Central memory CD8-positive, alpha-beta T cell (primary cell): ENCODE results near the gene NUP62CL.

Experiments used
- ATAC-seq: fragments of 150-1000 bp; cut with Tn5 transposase; replicated peaks from 2 replicates; pipeline ENCODE4 v1.10.0; 2022; ENCODE audit warnings: mild to moderate bottlenecking, moderate FRiP score, moderate number of reproducible peaks; ENCODE audit not compliant: poor library complexity, severe bottlenecking; ENCODE audit errors: extremely low read depth
- DNase-seq, 2 donors: peaks; one replicate each; pipeline ENCODE4 v3.0.0; 2021; ENCODE audit warnings: low spot score in 2 of 2
- H3K27ac Mint-ChIP-seq: one replicate; pipeline ENCODE4 v1.8.0; 2022; ENCODE audit warnings: low read depth, mild to moderate bottlenecking, moderate library complexity, mixed read lengths
- H3K27me3 Mint-ChIP-seq: one replicate; pipeline ENCODE4 v1.8.0; 2022; ENCODE audit warnings: mixed read lengths
- H3K36me3 Mint-ChIP-seq: one replicate; pipeline ENCODE4 v1.8.0; 2022; ENCODE audit warnings: mild to moderate bottlenecking, moderate library complexity, mixed read lengths; ENCODE audit not compliant: insufficient read depth
- H3K4me1 Mint-ChIP-seq: one replicate; pipeline ENCODE4 v1.8.0; 2022; ENCODE audit warnings: mixed read lengths
- H3K4me3 Mint-ChIP-seq: one replicate; pipeline ENCODE4 v1.8.0; 2022; ENCODE audit warnings: mild to moderate bottlenecking, moderate library complexity, mixed read lengths
- H3K9me3 Mint-ChIP-seq: one replicate; pipeline ENCODE4 v1.8.0; 2022; ENCODE audit warnings: mixed read lengths

The NUP62CL gene

DNA sequence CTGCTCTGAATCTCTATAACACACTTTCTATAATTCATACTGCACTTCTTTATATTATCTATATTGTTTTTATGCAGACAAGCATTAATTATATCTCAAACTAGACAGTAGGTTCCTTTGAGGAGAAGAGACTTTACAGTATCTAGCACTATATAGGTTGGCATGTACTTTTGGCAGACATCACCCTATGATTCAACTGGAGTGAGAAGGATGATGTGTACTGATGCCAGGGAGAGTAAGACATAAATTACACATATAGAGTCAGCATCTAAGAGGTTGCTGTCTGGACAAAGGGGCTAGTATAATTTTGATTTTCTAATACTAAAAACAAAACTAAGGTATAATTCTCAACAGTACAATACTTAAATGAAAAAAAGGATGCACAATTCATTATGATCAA is 82.5 kb downstream of the NUP62CL start:
- ATAC-seq, result no peak
- Mint-ChIP-seq H3K27ac (no peak overlapping the region), H3K36me3 (no peaks in the 10 kb centered on the region), H3K4me3 (no peak overlapping the region), H3K27me3 (no peaks in the 10 kb centered on the region), H3K4me1 (peaks cover 7% of the 10 kb centered on the region), H3K9me3 (no peaks in the 10 kb centered on the region)
- DNase-seq, result no peak

GRCh38 chrX:107119283-107119682 is 87.0 kb downstream of the NUP62CL start:
- H3K27me3 Mint-ChIP-seq, result no peaks in the 10 kb centered on the region

DNA sequence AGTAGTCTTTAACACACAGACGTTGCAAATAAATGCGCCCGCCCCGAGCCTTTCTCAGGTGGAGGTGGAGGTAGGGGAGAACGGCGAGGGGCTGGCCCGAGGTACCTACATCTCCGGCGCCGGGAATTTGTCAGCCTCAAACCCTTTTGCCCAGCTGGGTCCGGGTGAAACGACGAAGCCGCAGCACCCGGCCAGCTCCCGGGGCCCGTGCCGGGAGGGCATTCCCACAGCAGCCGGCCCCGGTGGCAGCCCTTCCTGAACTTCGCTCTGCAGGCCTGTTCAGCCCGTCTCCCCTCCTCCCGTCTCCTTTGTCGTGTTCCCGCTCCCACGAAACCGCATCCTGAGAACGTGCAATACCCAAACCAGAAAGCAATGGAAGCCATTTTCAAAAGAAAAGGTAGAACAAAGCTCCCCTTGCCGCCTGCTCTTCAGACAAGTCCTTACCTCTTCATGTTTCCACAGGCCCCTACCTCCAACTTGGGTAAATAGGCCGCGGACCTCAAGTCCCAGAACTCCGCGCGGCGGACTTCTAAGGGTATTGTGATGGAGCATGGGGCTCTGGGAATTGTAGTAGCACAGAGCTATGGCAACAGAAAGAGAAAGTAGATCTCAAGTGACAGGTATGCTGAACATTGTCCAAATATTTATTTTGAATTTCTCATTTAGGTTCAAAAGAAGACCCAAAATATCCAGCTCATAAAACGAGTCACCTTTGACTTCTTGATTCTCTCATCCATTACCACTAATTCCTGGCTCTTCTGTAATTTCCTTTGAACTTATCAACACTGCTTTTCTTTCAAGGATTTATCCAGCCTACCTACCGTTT is 87.7 kb downstream of the NUP62CL start, which contains the start of gene RBM41:
RBM41 (minus strand) TSS at position 501 of the 826 bp plus-strand sequence; CDS start at position 452, 49 bp downstream.
- no peaks in the 10 kb centered on the region for H3K9me3 Mint-ChIP-seq
- H3K36me3 Mint-ChIP-seq, result peaks cover 20% of the 10 kb centered on the region
- H3K27me3 Mint-ChIP-seq, result no peaks in the 10 kb centered on the region
- peak within 1 kb of the TSS; percentile 97 for H3K27ac Mint-ChIP-seq
- peak; percentile 100 for ATAC-seq
- H3K4me1 Mint-ChIP-seq, result peaks cover 39% of the 10 kb centered on the region
- H3K4me3 Mint-ChIP-seq, result peak within 1 kb of the TSS; percentile 98
- DNase-seq, result peak; percentile 36 to 61

More at GRCh38 chrX:107119283-107119682, 87.0 kb downstream of the NUP62CL start:
- DNase-seq (no peak), ATAC-seq (no peak)
- peaks cover 31% of the 10 kb centered on the region for H3K4me1 Mint-ChIP-seq
- H3K9me3 Mint-ChIP-seq, result no peaks in the 10 kb centered on the region
- peak overlapping the region; percentile 97 for H3K27ac Mint-ChIP-seq
- peaks cover 14% of the 10 kb centered on the region for H3K36me3 Mint-ChIP-seq
- H3K4me3 Mint-ChIP-seq, result peak overlapping the region; percentile 98

DNA sequence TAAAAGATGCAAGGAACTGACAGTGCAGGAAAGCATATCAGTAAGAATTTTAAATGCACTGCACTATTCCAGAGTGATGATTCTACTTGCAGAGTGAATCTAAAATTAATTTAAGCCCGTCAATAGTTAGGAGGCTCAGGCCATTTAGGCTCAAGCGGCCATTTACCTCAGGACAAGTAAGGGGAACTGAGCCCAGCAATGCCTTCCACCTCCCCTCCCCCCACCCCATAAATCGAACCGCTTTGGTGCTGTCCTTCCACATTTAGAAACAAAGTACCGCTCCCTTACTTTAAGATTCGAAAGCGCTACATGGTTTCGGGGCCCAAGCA is 88.3 kb downstream of the NUP62CL start:
- Mint-ChIP-seq H3K27me3 (no peaks in the 10 kb centered on the region), H3K4me1 (peaks cover 41% of the 10 kb centered on the region), H3K9me3 (no peaks in the 10 kb centered on the region), H3K4me3 (peak overlapping the region; percentile 98), H3K27ac (peak overlapping the region; percentile 97), H3K36me3 (peaks cover 22% of the 10 kb centered on the region)
- no peak for DNase-seq
- ATAC-seq, result no peak

GRCh38 chrX:107107459-107107858 is 98.8 kb downstream of the NUP62CL start:
- Mint-ChIP-seq H3K4me1 (peaks cover 22% of the 10 kb centered on the region), H3K27ac (peak overlapping the region; percentile 11), H3K9me3 (no peaks in the 10 kb centered on the region), H3K4me3 (no peak overlapping the region), H3K36me3 (peaks cover 11% of the 10 kb centered on the region), H3K27me3 (no peaks in the 10 kb centered on the region)
- ATAC-seq (no peak), DNase-seq (no peak)

DNA sequence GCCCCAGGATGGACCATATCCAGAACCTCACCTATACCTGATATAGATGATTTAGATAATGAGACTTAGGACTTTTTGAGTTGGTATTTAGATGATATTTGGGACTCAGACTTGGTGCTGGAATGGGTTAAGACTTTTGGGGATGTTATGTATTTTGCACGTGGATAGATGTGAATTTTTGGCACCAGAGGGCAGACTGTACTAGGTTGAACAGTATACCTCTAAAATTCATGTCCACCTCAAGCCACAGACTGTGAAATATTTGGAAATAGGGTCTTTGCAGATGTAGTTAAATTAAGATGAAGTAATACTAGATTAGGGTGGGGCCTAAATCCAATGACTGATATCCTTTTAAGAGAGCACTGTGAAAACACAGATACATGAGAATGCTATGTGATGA is 103.3 kb downstream of the NUP62CL start:
- Mint-ChIP-seq H3K4me1 (peaks cover 29% of the 10 kb centered on the region), H3K9me3 (no peaks in the 10 kb centered on the region), H3K36me3 (peaks cover 17% of the 10 kb centered on the region), H3K27ac (no peak overlapping the region), H3K27me3 (no peaks in the 10 kb centered on the region), H3K4me3 (no peak overlapping the region)
- no peak for DNase-seq
- no peak for ATAC-seq

GRCh38 chrX:107076158-107076557 is 130.1 kb downstream of the NUP62CL start:
- Mint-ChIP-seq H3K27me3 (no peaks in the 10 kb centered on the region), H3K4me3 (no peak overlapping the region), H3K9me3 (peaks cover 6% of the 10 kb centered on the region), H3K4me1 (peaks cover 14% of the 10 kb centered on the region), H3K36me3 (no peaks in the 10 kb centered on the region), H3K27ac (no peak overlapping the region)
- DNase-seq (no peak), ATAC-seq (no peak)
